Endothelial cell of umbilical vein (primary cell): ENCODE data around the gene SLC44A3. TPM values are rescaled to one million over a fixed set of nuclear protein-coding genes. Genes with fewer than 3 reads are reported as not detected.

Experiments used
- BruUV-seq: library from RNA; stranded (reverse); fragments of 400-500 nt; replicated peaks from 2 replicates; lab custom pipeline; 2021; lab: Mats Ljungman, UMichigan
- CTCF ChIA-PET: fragments of 300-600, 350-600 bp; sonication (Branson Sonifier 250); formaldehyde crosslinking; loops from one replicate; lab custom pipeline; 2021; ENCODE audit warnings: antibody characterized with exemption, inconsistent platforms; lab: Charles Lee
- POLR2A ChIA-PET: fragments of 300-600, 350-600 bp; sonication (Branson Sonifier 250); formaldehyde crosslinking; loops from one replicate; lab custom pipeline; 2021; ENCODE audit warnings: antibody characterized with exemption, inconsistent platforms; lab: Charles Lee
- DNase-seq: peaks from one replicate; pipeline ENCODE4 v3.0.0-alpha.2; 2011; ENCODE audit warnings: low read depth, low spot score
- FAIRE-seq: peaks from 2 replicates; lab custom pipeline; 2011; peaks lifted over from hg19 to GRCh38; lab: Jason Lieb, UNC
- H2AFZ ChIP-seq: 2 replicates; pipeline ENCODE4 v1.6.0; 2012; ENCODE audit warnings: low read depth, low read length, control low read depth, inconsistent platforms
- H3K27ac ChIP-seq: 2 replicates; pipeline ENCODE4 v1.5.1; 2011; ENCODE audit warnings: low read depth, mild to moderate bottlenecking, control low read depth, low read length, moderate library complexity; ENCODE audit not compliant: insufficient read depth
- H3K27me3 ChIP-seq, 2 experiments: 2 replicates each; pipeline versions ENCODE4 v1.6.0 to v1.6.1; 2011; ENCODE audit warnings: low read length in 2 of 2, mixed read lengths in 1 of 2; ENCODE audit not compliant: control insufficient read depth in 2 of 2, insufficient read depth in 2 of 2
- H3K36me3 ChIP-seq, 2 experiments: 2 replicates in 1 of 2; 3 replicates in 1 of 2; pipeline ENCODE4 v1.5.1; 2011; ENCODE audit warnings: low read length in 2 of 2, mild to moderate bottlenecking in 1 of 2, moderate library complexity in 1 of 2; ENCODE audit not compliant: control insufficient read depth in 2 of 2, insufficient read depth in 2 of 2; ENCODE audit errors: extremely low read depth in 1 of 2
- H3K4me1 ChIP-seq: 3 replicates; pipeline ENCODE4 v1.5.1; 2011; ENCODE audit warnings: mild to moderate bottlenecking, low read length; ENCODE audit not compliant: control insufficient read depth, insufficient read depth; ENCODE audit errors: extremely low read depth
- H3K4me2 ChIP-seq: 2 replicates; pipeline ENCODE4 v1.6.1; 2011; ENCODE audit warnings: low read length, control low read depth, mixed read lengths; ENCODE audit not compliant: insufficient read depth
- H3K4me3 ChIP-seq, 3 experiments: fragments of 200-600 bp in 1 of 3; sonication (generic), shearing (Covaris generic) in 1 of 3; replicated peaks in 1 of 3; 2 replicates each; pipeline ENCODE4 v1.5.1; 2011 to 2016; ENCODE audit warnings: control low read depth in 3 of 3, low read length in 3 of 3, mild to moderate bottlenecking in 2 of 3, inconsistent platforms in 1 of 3, low read depth in 1 of 3, moderate library complexity in 1 of 3; ENCODE audit not compliant: insufficient read depth in 1 of 3
- H3K79me2 ChIP-seq: 2 replicates; pipeline ENCODE4 v1.6.0; 2012; ENCODE audit warnings: low read length, inconsistent platforms; ENCODE audit not compliant: control insufficient read depth, insufficient read depth
- H3K9ac ChIP-seq: replicated peaks from 2 replicates; pipeline ENCODE3; 2011; ENCODE audit warnings: low read length, control low read depth; ENCODE audit not compliant: insufficient read depth; ENCODE audit errors: extremely low read depth
- H3K9me1 ChIP-seq: replicated peaks from 3 replicates; pipeline ENCODE4 v1.6.0; 2011; ENCODE audit warnings: mild to moderate bottlenecking, low read length; ENCODE audit not compliant: control insufficient read depth, insufficient read depth; ENCODE audit errors: extremely low read depth
- H3K9me3 ChIP-seq: replicated peaks from 2 replicates; pipeline ENCODE4 v1.5.1; 2012; ENCODE audit warnings: low read length, inconsistent platforms; ENCODE audit not compliant: control insufficient read depth, insufficient read depth
- H4K20me1 ChIP-seq: replicated peaks from 2 replicates; pipeline ENCODE3; 2011; ENCODE audit warnings: mild to moderate bottlenecking, low read length; ENCODE audit not compliant: control insufficient read depth, insufficient read depth; ENCODE audit errors: extremely low read depth
- CTCF ChIP-seq, 2 donors: IDR thresholded peaks; 1 replicate in 1 of 2; 2 replicates in 1 of 2; pipeline ENCODE4 v1.5.1; 2011; ENCODE audit warnings: low read length in 2 of 2, mild to moderate bottlenecking in 2 of 2, moderate library complexity in 2 of 2, control low read depth in 1 of 2, inconsistent platforms in 1 of 2, low read depth in 1 of 2; ENCODE audit not compliant: insufficient read depth in 1 of 2; ENCODE audit errors: extremely low read depth in 1 of 2
- EZH2 ChIP-seq: IDR thresholded peaks from 2 replicates; pipeline ENCODE4 v1.6.1; 2012; ENCODE audit warnings: borderline replicate concordance, low read depth, mild to moderate bottlenecking, moderate library complexity, low read length, inconsistent platforms; ENCODE audit not compliant: severe bottlenecking
- FOS ChIP-seq: IDR thresholded peaks from 2 replicates; pipeline ENCODE4 v1.6.1; 2011; ENCODE audit warnings: mild to moderate bottlenecking, low read length, moderate library complexity, borderline replicate concordance; ENCODE audit not compliant: insufficient read depth
- GATA2 ChIP-seq: IDR thresholded peaks from 2 replicates; pipeline ENCODE4 v1.7.0; 2011; ENCODE audit warnings: low read depth, mild to moderate bottlenecking, moderate library complexity, mixed read lengths, low read length; ENCODE audit not compliant: insufficient read length, insufficient read depth
- JUN ChIP-seq: IDR thresholded peaks from 2 replicates; pipeline ENCODE4 v1.6.1; 2011; ENCODE audit warnings: borderline replicate concordance, low read depth; ENCODE audit not compliant: insufficient read length, insufficient read depth
- MYC ChIP-seq: IDR thresholded peaks from one replicate; pipeline ENCODE4 v1.6.1; 2011; ENCODE audit warnings: mild to moderate bottlenecking, low read depth, low read length
- POLR2A ChIP-seq: IDR thresholded peaks from 2 replicates; pipeline ENCODE4 v1.6.1; 2012; ENCODE audit warnings: low read depth, mild to moderate bottlenecking, control low read depth, low read length
- POLR2AphosphoS5 ChIP-seq: IDR thresholded peaks from 2 replicates; pipeline ENCODE4 v1.6.1; 2012; ENCODE audit warnings: low read depth, mild to moderate bottlenecking, control low read depth, low read length, moderate library complexity; ENCODE audit not compliant: insufficient read depth
- dilution Hi-C: fragments of 300-500 bp; cut with MboI; formaldehyde crosslinking; loops from one replicate; pipeline ENCODE4 v1.15.0; 2019; ENCODE audit warnings: low sequenced_read_pairs; ENCODE audit not compliant: extremely low pct_ligation_motif_present
- intact Hi-C: fragments of 100-400 bp; cut with micrococcal nuclease; formaldehyde crosslinking; loops from one replicate; pipeline ENCODE4 v1.10.0; 2022
- polyA plus RNA-seq, 4 experiments: library from polyadenylated mRNA; depleted of rRNA in 3 of 4; stranded (reverse) in 3 of 4; unstranded in 1 of 4; fragments of >200 nt; gene quantifications; 2 replicates each; pipeline versions ENCODE4 v1.2.1 to v1.2.3, GENCODE V29; 2011 to 2012; ENCODE audit warnings: missing spikeins in 1 of 4
- total RNA-seq: library from RNA; stranded (reverse); gene quantifications from 2 replicates; pipeline ENCODE4 v1.2.3, GENCODE V29; 2021
- TF ChIP-seq, protein P1 (sequence below): IDR thresholded peaks from 2 replicates; pipeline ENCODE4 v1.6.1; 2011; ENCODE audit not compliant: insufficient read depth, insufficient read length

SLC44A3 gene
- total and polyA plus RNA-seq, 2 donors (not counting 3 experiments of a cell fraction or from before 2014, with no cell fraction given), result 0.29 to 0.42 TPM

DNA sequence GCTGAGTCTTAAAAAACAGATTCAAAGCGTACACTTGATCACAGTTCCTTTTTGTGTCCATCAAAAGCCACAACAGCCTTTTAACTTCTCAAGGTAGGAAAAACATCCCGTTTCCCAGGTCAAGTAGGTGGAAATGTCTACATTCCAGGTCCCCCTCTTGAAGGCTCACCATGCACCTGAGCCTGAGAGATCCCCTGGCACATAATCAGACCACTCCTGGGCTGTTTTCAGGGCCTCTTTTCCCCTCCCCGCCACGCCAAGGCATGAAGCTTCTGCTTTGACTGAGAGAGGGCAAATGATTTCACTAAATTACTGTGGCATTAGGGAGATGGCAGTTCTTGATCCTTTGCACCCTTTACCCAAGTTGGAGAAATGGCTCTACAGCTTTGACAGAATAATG, 85.0 kb downstream of the SLC44A3 start:
- intact Hi-C loops, result loop anchor here (2.0 kb wide), 1 partner anchor 20 kb away; no protein-coding TSS in a partner anchor
- BruUV-seq, result no TSS peak

DNA sequence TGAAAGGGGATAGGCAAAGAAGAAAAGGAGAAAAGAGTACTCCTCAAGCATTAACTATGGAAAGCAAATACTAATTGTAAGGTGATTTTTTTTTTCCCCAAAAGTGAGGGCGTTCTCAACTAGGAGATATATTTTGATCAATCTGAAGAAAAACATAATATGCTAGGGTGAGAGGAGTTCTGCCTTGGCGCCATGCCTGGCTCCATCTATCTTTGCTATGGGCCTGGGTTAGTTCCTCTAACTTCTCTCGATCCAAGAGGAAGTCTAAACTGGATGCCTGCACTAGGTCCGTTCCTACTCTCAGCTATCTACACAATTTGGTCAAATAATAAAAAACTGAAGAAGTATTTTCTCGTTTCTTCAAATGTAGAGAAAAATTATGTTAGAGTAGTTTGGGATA, 86.2 kb downstream of the SLC44A3 start:
- dilution Hi-C loops (loop anchor here (25.0 kb wide), 1 partner anchor 131 kb away; no protein-coding TSS in a partner anchor), intact Hi-C loops (no loop called here)
- ChIA-PET POLR2A (no interaction called here), CTCF (interaction anchor here (0.8 to 2.3 kb wide), 3 partner anchors 17 to 52 kb away, joined by 3 to 13 read pairs (median 4); no protein-coding TSS in a partner anchor)
- Histone ChIP-seq H3K36me3 (peaks cover 12 to 18% of the 10 kb centered on the region in 2 experiments), H3K27me3 (no peaks in the 10 kb centered on the region), H2AFZ (no peak overlapping the region), H3K9ac (no peak overlapping the region), H4K20me1 (peaks cover 33% of the 10 kb centered on the region), H3K4me1 (peaks cover 3% of the 10 kb centered on the region), H3K4me2 (no peak overlapping the region), H3K9me3 (no peaks in the 10 kb centered on the region), H3K27ac (no peak overlapping the region), H3K9me1 (no peaks in the 10 kb centered on the region), H3K4me3 (no peak overlapping the region), H3K79me2 (peaks cover 75% of the 10 kb centered on the region)
- DNase-seq (no peak), FAIRE-seq (no peak)
- BruUV-seq, result no TSS peak
- no peak for TF ChIP-seq POLR2A
- TF ChIP-seq JUN, result no peak
- TF ChIP-seq MYC, result no peak
- TF ChIP-seq FOS, result no peak
- no peak for TF ChIP-seq CTCF (IDR thresholded peaks at IDR 0.05; ENCODE audit: extremely low read depth in 1 of 2, insufficient read depth in 1 of 2, low read depth in 1 of 2, low read length in 2 of 2)
- no peak for TF ChIP-seq POLR2AphosphoS5
- no peak for TF ChIP-seq GATA2
- TF ChIP-seq EZH2, result no peak
- TF ChIP-seq, protein P1, sequence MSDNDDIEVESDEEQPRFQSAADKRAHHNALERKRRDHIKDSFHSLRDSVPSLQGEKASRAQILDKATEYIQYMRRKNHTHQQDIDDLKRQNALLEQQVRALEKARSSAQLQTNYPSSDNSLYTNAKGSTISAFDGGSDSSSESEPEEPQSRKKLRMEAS, result no peak

More for the DNA sequence above, 85.0 kb downstream of the SLC44A3 start:
- H3K36me3 ChIP-seq, result peaks cover 15 to 26% of the 10 kb centered on the region in 2 experiments
- no peak overlapping the region for H3K4me3 ChIP-seq
- no peak for DNase-seq
- POLR2A ChIA-PET, result no interaction called here
- CTCF ChIA-PET, result interaction anchor here (1.5 to 4.6 kb wide), 3 partner anchors 51 to 138 kb away, joined by 6 to 24 read pairs (median 15); no protein-coding TSS in a partner anchor
- no peak overlapping the region for H2AFZ ChIP-seq
- TF ChIP-seq EZH2 (no peak), JUN (no peak), POLR2A (no peak)
- H4K20me1 ChIP-seq, result peaks cover 30% of the 10 kb centered on the region
- H3K9ac ChIP-seq, result no peak overlapping the region
- no peak for FAIRE-seq
- no peak overlapping the region for H3K4me2 ChIP-seq
- dilution Hi-C loops, result loop anchor here (25.0 kb wide), 1 partner anchor 132 kb away; no protein-coding TSS in a partner anchor
- peaks cover 63% of the 10 kb centered on the region for H3K79me2 ChIP-seq
- no peak overlapping the region for H3K27ac ChIP-seq
- H3K9me1 ChIP-seq, result no peaks in the 10 kb centered on the region
- no peaks in the 10 kb centered on the region for H3K27me3 ChIP-seq
- peaks cover 3% of the 10 kb centered on the region for H3K4me1 ChIP-seq
- no peaks in the 10 kb centered on the region for H3K9me3 ChIP-seq
